Gastroesophageal sphincter (tissue), 3 donors: ENCODE data around the gene USP46.

Experiments
- POLR2AphosphoS5 ChIP-seq: sonication (generic); formaldehyde crosslinking; IDR thresholded peaks from one replicate; pipeline ENCODE4 v1.6.1; 2017; ENCODE audit warnings: antibody characterized with exemption
- TF ChIP-seq, protein P1 (sequence below), 4 experiments: fragments of 200-600 bp in 2 of 4; fragments of 450-650 bp in 2 of 4; sonication (generic) in 1 of 4; IDR thresholded peaks; one replicate each; pipeline ENCODE4 v1.5.1; 2017 to 2019; ENCODE audit warnings: antibody characterized with exemption in 4 of 4, mild to moderate bottlenecking in 2 of 4, moderate library complexity in 2 of 4

DNA sequence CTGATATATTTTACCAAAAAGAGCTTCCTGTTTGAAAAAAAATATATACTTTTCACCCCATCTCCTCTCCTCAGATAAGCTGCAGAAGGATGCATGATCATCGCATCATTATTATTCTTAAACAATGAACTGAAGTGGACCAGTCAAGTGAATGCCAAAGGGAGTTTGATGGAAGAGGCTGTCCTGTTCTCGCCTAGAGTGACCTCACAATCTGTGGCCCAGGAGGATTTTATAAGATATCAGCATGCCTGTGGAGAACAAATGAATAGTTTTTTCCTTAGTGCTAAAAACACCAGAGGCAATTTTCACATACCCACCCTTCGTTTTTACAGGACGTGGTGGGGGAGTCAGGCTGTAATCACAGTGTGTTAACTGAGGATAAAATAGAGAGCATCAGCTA is 112.7 kb downstream of the USP46 start:
- TF ChIP-seq, protein P1, sequence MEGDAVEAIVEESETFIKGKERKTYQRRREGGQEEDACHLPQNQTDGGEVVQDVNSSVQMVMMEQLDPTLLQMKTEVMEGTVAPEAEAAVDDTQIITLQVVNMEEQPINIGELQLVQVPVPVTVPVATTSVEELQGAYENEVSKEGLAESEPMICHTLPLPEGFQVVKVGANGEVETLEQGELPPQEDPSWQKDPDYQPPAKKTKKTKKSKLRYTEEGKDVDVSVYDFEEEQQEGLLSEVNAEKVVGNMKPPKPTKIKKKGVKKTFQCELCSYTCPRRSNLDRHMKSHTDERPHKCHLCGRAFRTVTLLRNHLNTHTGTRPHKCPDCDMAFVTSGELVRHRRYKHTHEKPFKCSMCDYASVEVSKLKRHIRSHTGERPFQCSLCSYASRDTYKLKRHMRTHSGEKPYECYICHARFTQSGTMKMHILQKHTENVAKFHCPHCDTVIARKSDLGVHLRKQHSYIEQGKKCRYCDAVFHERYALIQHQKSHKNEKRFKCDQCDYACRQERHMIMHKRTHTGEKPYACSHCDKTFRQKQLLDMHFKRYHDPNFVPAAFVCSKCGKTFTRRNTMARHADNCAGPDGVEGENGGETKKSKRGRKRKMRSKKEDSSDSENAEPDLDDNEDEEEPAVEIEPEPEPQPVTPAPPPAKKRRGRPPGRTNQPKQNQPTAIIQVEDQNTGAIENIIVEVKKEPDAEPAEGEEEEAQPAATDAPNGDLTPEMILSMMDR (IDR thresholded peaks at IDR 0.05): no peak
- no peak for TF ChIP-seq POLR2AphosphoS5
